Activated CD4-positive, alpha-beta T cell treated with anti-CD3 and anti-CD28 coated beads, Interleukin-10, Interleukin-2, amounts not matched to agents 100 ng/mL and 50 ng/mL, durations not matched to agents 16 hours and 8 hours (primary cell): Measurements from ENCODE around the gene SNX9.
"Not testable (repeated sequence)": the region's sequence is repeated elsewhere in the genome, so short reads cannot be mapped to it uniquely, and the experiment has no call there.

Experiments used
- DNase-seq: peaks from one replicate; pipeline ENCODE4 v3.0.0-alpha.2; 2020

SNX9 gene

GRCh38 chr6:157959451-157960227, 136.6 kb downstream of the SNX9 start:
- DNase-seq = no peak

GRCh38 chr6:157961153-157961831, 138.2 kb downstream of the SNX9 start:
- DNase-seq = no peak

GRCh38 chr6:157961832-157962575, 139.0 kb downstream of the SNX9 start:
- no peak for DNase-seq

- DNase-seq = peak; percentile 45
These were observed 139.7 kb downstream of the SNX9 start for GRCh38 chr6:157962601-157963302.

- DNase-seq = no peak
These were observed 141.1 kb downstream of the SNX9 start for GRCh38 chr6:157964100-157964499.

GRCh38 chr6:157965387-157965786, 142.3 kb downstream of the SNX9 start:
- no peak for DNase-seq

GRCh38 chr6:157966589-157966977, 143.5 kb downstream of the SNX9 start:
- no peak for DNase-seq

- no peak for DNase-seq
These were observed 144.0 kb downstream of the SNX9 start for GRCh38 chr6:157967020-157967419.

GRCh38 chr6:157967486-157967885, 144.4 kb downstream of the SNX9 start:
- DNase-seq = no peak

- DNase-seq = not testable (repeated sequence)
These were observed 149.1 kb downstream of the SNX9 start for GRCh38 chr6:157972177-157972576.

- DNase-seq = no peak
These were observed 151.4 kb downstream of the SNX9 start for GRCh38 chr6:157974341-157974894.

- DNase-seq = no peak
These were observed 151.9 kb downstream of the SNX9 start for GRCh38 chr6:157974967-157975366.

GRCh38 chr6:157975456-157975855, 152.4 kb downstream of the SNX9 start:
- DNase-seq = no peak

GRCh38 chr6:157976345-157977175, 153.5 kb downstream of the SNX9 start:
- no peak for DNase-seq

- no peak for DNase-seq
These were observed 154.2 kb downstream of the SNX9 start for GRCh38 chr6:157977176-157977804.

- DNase-seq = no peak
These were observed 155.2 kb downstream of the SNX9 start for GRCh38 chr6:157978021-157978783.

- DNase-seq = no peak
These were observed 157.5 kb downstream of the SNX9 start for GRCh38 chr6:157980288-157981131.

GRCh38 chr6:157981132-157981394, 158.0 kb downstream of the SNX9 start:
- peak; percentile 17 for DNase-seq

GRCh38 chr6:157981395-157982101, 158.5 kb downstream of the SNX9 start, which contains the start of gene SYNJ2:
Gene SYNJ2, plus strand, starts transcription at chr6:157981863. Its CDS starts 99 bp downstream, at chr6:157981962.
- peak; percentile 87 for DNase-seq
